GM12865 (cell line): ENCODE results near the gene GNB2.
"Not testable (repeated sequence)": the region's sequence is repeated elsewhere in the genome, so short reads cannot be mapped to it uniquely, and the experiment has no call there.

Source experiments
- DNase-seq: peaks from one replicate; pipeline ENCODE4 v3.0.0; 2010; ENCODE audit warnings: low read depth
- H3K4me3 ChIP-seq: 2 replicates; pipeline ENCODE4 v1.5.1; 2011; ENCODE audit warnings: mild to moderate bottlenecking, low read depth, low read length, control low read depth
- CTCF ChIP-seq: IDR thresholded peaks from 2 replicates; pipeline ENCODE4 v1.5.1; 2011; ENCODE audit warnings: low read length, control low read depth, low read depth, inconsistent platforms; ENCODE audit not compliant: insufficient read depth; ENCODE audit errors: missing control alignments

Gene GNB2

GRCh38 chr7:100693312-100694097, 20.0 kb downstream of the GNB2 start:
- peak overlapping the region; percentile 90 for H3K4me3 ChIP-seq
- no peak for DNase-seq
- TF ChIP-seq CTCF = no peak

GRCh38 chr7:100694098-100694745, 20.7 kb downstream of the GNB2 start, which contains the start of gene GIGYF1:
GIGYF1 (minus strand) TSS chr7:100694250; CDS start chr7:100688238, 6,012 bp downstream.
- DNase-seq = peak; percentile 83
- TF ChIP-seq CTCF = no peak
- peak within 1 kb of the TSS; percentile 90 for H3K4me3 ChIP-seq

- TF ChIP-seq CTCF = no peak
- DNase-seq = no peak
- no peak overlapping the region for H3K4me3 ChIP-seq
These were observed 22.6 kb downstream of the GNB2 start for GRCh38 chr7:100696123-100696521.

- no peak overlapping the region for H3K4me3 ChIP-seq
- DNase-seq = no peak
- no peak for TF ChIP-seq CTCF
These were observed 25.5 kb downstream of the GNB2 start for GRCh38 chr7:100699018-100699417.

GRCh38 chr7:100701089-100701488, 27.5 kb downstream of the GNB2 start:
- not testable (repeated sequence) for DNase-seq, H3K4me3 ChIP-seq

GRCh38 chr7:100705320-100705752, 31.8 kb downstream of the GNB2 start:
- DNase-seq = peak; percentile 86

More at GRCh38 chr7:100705320-100705752, 31.8 kb downstream of the GNB2 start:
- peak overlapping the region; percentile 97 for H3K4me3 ChIP-seq
- TF ChIP-seq CTCF = peak; percentile 98
